ENCODE results near the gene COBL. TPM values are rescaled to one million over a fixed set of nuclear protein-coding genes. Genes with fewer than 3 reads are reported as not detected.

The COBL gene
- total RNA-seq, 1 experiment from 2014 or later, result 8.6 TPM

GRCh38 chr7:51325908-51326307, 9.3 kb upstream of the COBL start:
- DNase-seq (no peak), ATAC-seq (no peak)
- Histone ChIP-seq H3K9me3 (ENCODE audit: low read length) (no peaks in the 10 kb centered on the region), H3K36me3 (ENCODE audit: low read depth, low read length) (no peaks in the 10 kb centered on the region), H3K27ac (ENCODE audit: low read length) (no peak overlapping the region), H3K4me2 (ENCODE audit: low read length) (no peak overlapping the region), H3K27me3 (ENCODE audit: low read length) (no peaks in the 10 kb centered on the region), H3K4me1 (ENCODE audit: insufficient read depth, low read length) (no peaks in the 10 kb centered on the region), H4K20me1 (ENCODE audit: low read length) (no peaks in the 10 kb centered on the region), H3K4me3 (ENCODE audit: low read length) (no peak overlapping the region), H3K79me2 (ENCODE audit: low read length) (no peaks in the 10 kb centered on the region), H3F3A (ENCODE audit: low read length, unreplicated experiment) (no peaks in the 10 kb centered on the region), H2AFZ (ENCODE audit: low read length) (no peak overlapping the region), H3K9ac (ENCODE audit: low read length) (no peak overlapping the region), H3K9me2 (replicated peaks; ENCODE audit: low read length) (no peaks in the 10 kb centered on the region)
- ChIA-PET POLR2A (ENCODE audit: unreplicated experiment) (no interaction called here), CTCF (no interaction called here)
- no TSS peak for BruUV-seq (replicated peaks)
- TF ChIP-seq CTCF (conservative IDR thresholded peaks at IDR 0.05; ENCODE audit: low read depth, low read length) (no peak), EZH2 (IDR thresholded peaks at IDR 0.05; ENCODE audit: low read length, unreplicated experiment) (no peak), EZH2phosphoT487 (IDR thresholded peaks at IDR 0.05; ENCODE audit: borderline replicate concordance, low read length) (no peak)
- intact Hi-C loops (cut with micrococcal nuclease), result no loop called here

- ChIA-PET POLR2A (ENCODE audit: unreplicated experiment) (no interaction called here), CTCF (no interaction called here)
- Histone ChIP-seq H3K4me1 (ENCODE audit: insufficient read depth, low read length) (no peaks in the 10 kb centered on the region), H3K27ac (ENCODE audit: low read length) (no peak overlapping the region), H2AFZ (ENCODE audit: low read length) (no peak overlapping the region), H3K9ac (ENCODE audit: low read length) (no peak overlapping the region), H3K9me3 (ENCODE audit: low read length) (no peaks in the 10 kb centered on the region), H3K4me3 (ENCODE audit: low read length) (no peak overlapping the region), H3K36me3 (ENCODE audit: low read depth, low read length) (no peaks in the 10 kb centered on the region), H3K79me2 (ENCODE audit: low read length) (no peaks in the 10 kb centered on the region), H4K20me1 (ENCODE audit: low read length) (no peaks in the 10 kb centered on the region), H3F3A (ENCODE audit: low read length, unreplicated experiment) (no peaks in the 10 kb centered on the region), H3K9me2 (replicated peaks; ENCODE audit: low read length) (no peaks in the 10 kb centered on the region), H3K4me2 (ENCODE audit: low read length) (no peak overlapping the region), H3K27me3 (ENCODE audit: low read length) (no peaks in the 10 kb centered on the region)
- BruUV-seq (replicated peaks), result no TSS peak
- TF ChIP-seq EZH2phosphoT487 (IDR thresholded peaks at IDR 0.05; ENCODE audit: borderline replicate concordance, low read length), result no peak
- TF ChIP-seq CTCF (conservative IDR thresholded peaks at IDR 0.05; ENCODE audit: low read depth, low read length), result no peak
- TF ChIP-seq EZH2 (IDR thresholded peaks at IDR 0.05; ENCODE audit: low read length, unreplicated experiment), result no peak
- DNase-seq (no peak), ATAC-seq (no peak)
- intact Hi-C loops (cut with micrococcal nuclease), result no loop called here
Observed at GRCh38 chr7:51325261-51325676, 8.7 kb upstream of the COBL start.

GRCh38 chr7:51324206-51324898, 7.7 kb upstream of the COBL start:
- H3K79me2 ChIP-seq (ENCODE audit: low read length), result no peaks in the 10 kb centered on the region
- no TSS peak for BruUV-seq (replicated peaks)
- H3K4me1 ChIP-seq (ENCODE audit: insufficient read depth, low read length), result no peaks in the 10 kb centered on the region
- no peak overlapping the region for H2AFZ ChIP-seq (ENCODE audit: low read length)
- H4K20me1 ChIP-seq (ENCODE audit: low read length), result no peaks in the 10 kb centered on the region
- no peak for ATAC-seq
- no peaks in the 10 kb centered on the region for H3F3A ChIP-seq (ENCODE audit: low read length, unreplicated experiment)
- H3K9ac ChIP-seq (ENCODE audit: low read length), result no peak overlapping the region
- H3K4me2 ChIP-seq (ENCODE audit: low read length), result no peak overlapping the region
- no peak for DNase-seq
- H3K27ac ChIP-seq (ENCODE audit: low read length), result no peak overlapping the region
- POLR2A ChIA-PET (ENCODE audit: unreplicated experiment), result no interaction called here
- no peaks in the 10 kb centered on the region for H3K27me3 ChIP-seq (ENCODE audit: low read length)
- TF ChIP-seq EZH2 (IDR thresholded peaks at IDR 0.05; ENCODE audit: low read length, unreplicated experiment) (no peak), CTCF (conservative IDR thresholded peaks at IDR 0.05; ENCODE audit: low read depth, low read length) (no peak)
- intact Hi-C loops (cut with micrococcal nuclease), result no loop called here
- no peak overlapping the region for H3K4me3 ChIP-seq (ENCODE audit: low read length)
- CTCF ChIA-PET, result no interaction called here
- no peaks in the 10 kb centered on the region for H3K9me3 ChIP-seq (ENCODE audit: low read length)
- H3K36me3 ChIP-seq (ENCODE audit: low read depth, low read length), result no peaks in the 10 kb centered on the region
- H3K9me2 ChIP-seq (replicated peaks; ENCODE audit: low read length), result no peaks in the 10 kb centered on the region

All from PC-3 (cell line).